Measurements from ENCODE around the gene SUMF2. TPM values are rescaled to one million over a fixed set of nuclear protein-coding genes. Genes with fewer than 3 reads are reported as not detected.
"Not testable (repeated sequence)": the region's sequence is repeated elsewhere in the genome, so short reads cannot be mapped to it uniquely, and the experiment has no call there.

SUMF2 gene
- total and polyA plus RNA-seq, 2 donors (not counting 3 experiments of a cell fraction or from before 2014, with no cell fraction given), result 91.3 to 110 TPM

DNA sequence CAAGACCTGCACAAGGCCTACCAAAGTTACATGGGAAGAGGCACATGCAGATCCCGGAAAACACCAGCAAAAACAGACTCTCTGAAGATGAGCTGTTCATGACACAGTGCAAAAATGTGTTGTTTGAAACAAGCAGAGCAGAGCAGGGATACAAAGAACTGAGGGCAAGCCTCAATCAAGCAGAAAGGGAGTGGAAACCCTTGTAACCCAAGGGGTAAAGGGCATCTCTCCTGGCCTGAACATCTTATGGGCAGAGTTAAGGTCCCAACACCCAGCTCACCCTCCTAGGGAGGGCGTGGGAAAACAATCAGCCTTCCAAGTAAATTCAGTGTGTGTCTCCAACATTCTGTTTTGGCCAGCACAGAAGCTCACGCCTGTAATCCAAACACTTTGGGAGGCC, 23.4 kb upstream of the SUMF2 start:
- Histone ChIP-seq H3K4me3 (replicated peaks in 1 of 3; ENCODE audit: insufficient read depth in 1 of 3, low read depth in 1 of 3, low read length in 3 of 3) (no peak overlapping the region), H3K4me1 (ENCODE audit: control insufficient read depth, extremely low read depth, insufficient read depth, low read length) (no peaks in the 10 kb centered on the region), H3K27ac (ENCODE audit: insufficient read depth, low read depth, low read length) (no peak overlapping the region), H3K27me3 (ENCODE audit: control insufficient read depth in 2 of 2, insufficient read depth in 2 of 2, low read length in 2 of 2) (no peaks in the 10 kb centered on the region), H3K36me3 (ENCODE audit: control insufficient read depth in 2 of 2, extremely low read depth in 1 of 2, insufficient read depth in 2 of 2, low read length in 2 of 2) (no peaks in the 10 kb centered on the region), H3K9ac (replicated peaks; ENCODE audit: extremely low read depth, insufficient read depth, low read length) (no peak overlapping the region), H3K9me3 (replicated peaks; ENCODE audit: control insufficient read depth, insufficient read depth, low read length) (no peaks in the 10 kb centered on the region), H3K79me2 (ENCODE audit: control insufficient read depth, insufficient read depth, low read length) (no peaks in the 10 kb centered on the region), H2AFZ (ENCODE audit: low read depth, low read length) (no peak overlapping the region), H4K20me1 (replicated peaks; ENCODE audit: control insufficient read depth, extremely low read depth, insufficient read depth, low read length) (no peaks in the 10 kb centered on the region), H3K4me2 (ENCODE audit: insufficient read depth, low read length) (no peak overlapping the region), H3K9me1 (replicated peaks; ENCODE audit: control insufficient read depth, extremely low read depth, insufficient read depth, low read length) (no peaks in the 10 kb centered on the region)
- no TSS peak for BruUV-seq (replicated peaks)
- intact Hi-C loops (cut with micrococcal nuclease), result no loop called here
- no peak for DNase-seq (ENCODE audit: low read depth, low spot score)
- CTCF ChIA-PET, result interaction anchor here (0.7 to 1.1 kb wide), 4 partner anchors 13 to 41 kb away, joined by 3 to 4 read pairs (median 3); no protein-coding TSS in a partner anchor
- dilution Hi-C loops (cut with MboI; ENCODE audit: extremely low pct_ligation_motif_present, low sequenced_read_pairs), result no loop called here
- POLR2A ChIA-PET, result interaction anchor here (0.6 kb wide), 2 partner anchors 21 to 66 kb away, joined by 3 to 4 read pairs; no protein-coding TSS in a partner anchor
- no peak for TF ChIP-seq FOS (IDR thresholded peaks at IDR 0.05; ENCODE audit: borderline replicate concordance, insufficient read depth, low read length)
- no peak for TF ChIP-seq POLR2A (IDR thresholded peaks at IDR 0.05; ENCODE audit: low read depth, low read length)
- no peak for TF ChIP-seq POLR2AphosphoS5 (IDR thresholded peaks at IDR 0.05; ENCODE audit: insufficient read depth, low read depth, low read length)
- no peak for TF ChIP-seq GATA2 (IDR thresholded peaks at IDR 0.05; ENCODE audit: insufficient read depth, insufficient read length, low read depth, low read length)
- no peak for TF ChIP-seq EZH2 (IDR thresholded peaks at IDR 0.05; ENCODE audit: borderline replicate concordance, low read depth, low read length, severe bottlenecking)
- no peak for TF ChIP-seq MYC (IDR thresholded peaks at IDR 0.05; ENCODE audit: low read depth, low read length)
- TF ChIP-seq, protein P1, sequence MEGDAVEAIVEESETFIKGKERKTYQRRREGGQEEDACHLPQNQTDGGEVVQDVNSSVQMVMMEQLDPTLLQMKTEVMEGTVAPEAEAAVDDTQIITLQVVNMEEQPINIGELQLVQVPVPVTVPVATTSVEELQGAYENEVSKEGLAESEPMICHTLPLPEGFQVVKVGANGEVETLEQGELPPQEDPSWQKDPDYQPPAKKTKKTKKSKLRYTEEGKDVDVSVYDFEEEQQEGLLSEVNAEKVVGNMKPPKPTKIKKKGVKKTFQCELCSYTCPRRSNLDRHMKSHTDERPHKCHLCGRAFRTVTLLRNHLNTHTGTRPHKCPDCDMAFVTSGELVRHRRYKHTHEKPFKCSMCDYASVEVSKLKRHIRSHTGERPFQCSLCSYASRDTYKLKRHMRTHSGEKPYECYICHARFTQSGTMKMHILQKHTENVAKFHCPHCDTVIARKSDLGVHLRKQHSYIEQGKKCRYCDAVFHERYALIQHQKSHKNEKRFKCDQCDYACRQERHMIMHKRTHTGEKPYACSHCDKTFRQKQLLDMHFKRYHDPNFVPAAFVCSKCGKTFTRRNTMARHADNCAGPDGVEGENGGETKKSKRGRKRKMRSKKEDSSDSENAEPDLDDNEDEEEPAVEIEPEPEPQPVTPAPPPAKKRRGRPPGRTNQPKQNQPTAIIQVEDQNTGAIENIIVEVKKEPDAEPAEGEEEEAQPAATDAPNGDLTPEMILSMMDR (IDR thresholded peaks at IDR 0.05; ENCODE audit: extremely low read depth in 1 of 2, insufficient read depth in 1 of 2, low read depth in 1 of 2, low read length in 2 of 2), result no peak
- TF ChIP-seq, protein P2, sequence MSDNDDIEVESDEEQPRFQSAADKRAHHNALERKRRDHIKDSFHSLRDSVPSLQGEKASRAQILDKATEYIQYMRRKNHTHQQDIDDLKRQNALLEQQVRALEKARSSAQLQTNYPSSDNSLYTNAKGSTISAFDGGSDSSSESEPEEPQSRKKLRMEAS (IDR thresholded peaks at IDR 0.05; ENCODE audit: insufficient read depth, insufficient read length), result no peak
- no peak for TF ChIP-seq JUN (IDR thresholded peaks at IDR 0.05; ENCODE audit: borderline replicate concordance, insufficient read depth, insufficient read length, low read depth)
- FAIRE-seq, result no peak

DNA sequence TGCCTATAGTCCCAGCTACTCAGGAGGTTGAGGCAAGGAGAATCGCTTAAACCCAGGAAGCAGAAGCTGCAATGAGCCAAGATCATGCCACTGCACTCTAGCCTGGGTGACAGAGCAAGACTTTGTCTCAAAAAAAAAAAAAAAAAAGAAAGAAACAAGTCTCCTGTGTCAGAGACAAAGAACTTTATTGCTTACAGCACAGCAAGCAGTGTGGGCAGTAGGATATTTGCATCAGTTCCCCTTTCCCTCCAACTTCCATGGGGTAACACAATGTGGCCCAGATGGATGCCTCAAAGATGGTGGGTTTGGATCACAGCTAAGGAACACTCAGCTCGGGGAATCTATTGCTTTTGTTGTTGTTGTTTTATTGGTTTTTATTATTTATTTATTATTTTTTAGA, 18.3 kb upstream of the SUMF2 start:
- H2AFZ ChIP-seq (ENCODE audit: low read depth, low read length); CTCF ChIA-PET; H3K4me2 ChIP-seq (ENCODE audit: insufficient read depth, low read length); H3K9me3 ChIP-seq (replicated peaks; ENCODE audit: control insufficient read depth, insufficient read depth, low read length); H3K36me3 ChIP-seq (ENCODE audit: control insufficient read depth in 2 of 2, extremely low read depth in 1 of 2, insufficient read depth in 2 of 2, low read length in 2 of 2); H3K9ac ChIP-seq (replicated peaks; ENCODE audit: extremely low read depth, insufficient read depth, low read length); dilution Hi-C loops (cut with MboI; ENCODE audit: extremely low pct_ligation_motif_present, low sequenced_read_pairs); FAIRE-seq; BruUV-seq (replicated peaks); H4K20me1 ChIP-seq (replicated peaks; ENCODE audit: control insufficient read depth, extremely low read depth, insufficient read depth, low read length); H3K27me3 ChIP-seq (ENCODE audit: control insufficient read depth in 2 of 2, insufficient read depth in 2 of 2, low read length in 2 of 2); H3K4me3 ChIP-seq (replicated peaks in 1 of 3; ENCODE audit: insufficient read depth in 1 of 3, low read depth in 1 of 3, low read length in 3 of 3); POLR2A ChIA-PET; H3K9me1 ChIP-seq (replicated peaks; ENCODE audit: control insufficient read depth, extremely low read depth, insufficient read depth, low read length); DNase-seq (ENCODE audit: low read depth, low spot score); H3K27ac ChIP-seq (ENCODE audit: insufficient read depth, low read depth, low read length): not testable (repeated sequence)
- Histone ChIP-seq H3K79me2 (ENCODE audit: control insufficient read depth, insufficient read depth, low read length) (peaks cover 10% of the 10 kb centered on the region), H3K4me1 (ENCODE audit: control insufficient read depth, extremely low read depth, insufficient read depth, low read length) (peaks cover 22% of the 10 kb centered on the region)
- intact Hi-C loops (cut with micrococcal nuclease), result loop anchor here (1.0 kb wide), 2 partner anchors 11 to 17 kb away; no protein-coding TSS in a partner anchor
